Measurements from ENCODE around the gene ADAMTS2. TPM values are rescaled to one million over a fixed set of nuclear protein-coding genes. Genes with fewer than 3 reads are reported as not detected.

Gene ADAMTS2
- total RNA-seq, 1 experiment from 2014 or later: not detected

DNA sequence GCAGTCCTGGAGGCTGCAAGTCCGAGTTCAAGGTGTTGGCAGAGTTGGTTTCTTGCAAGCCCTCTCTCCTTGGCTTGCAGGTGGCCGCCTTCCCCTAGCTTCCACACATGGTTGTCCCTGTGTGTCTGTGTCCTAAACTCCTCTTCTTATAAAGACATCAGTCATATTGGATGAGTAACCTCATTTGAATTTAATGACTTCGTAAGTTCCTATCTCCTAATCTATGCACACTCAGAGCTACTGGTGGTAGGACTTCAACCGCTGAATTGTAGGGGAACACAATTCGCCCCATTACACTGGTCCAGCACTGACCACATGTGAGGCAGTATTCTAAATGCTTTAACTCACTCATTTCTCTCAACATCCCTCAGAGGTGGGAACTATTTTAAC lies 25.9 kb upstream of the ADAMTS2 start:
- Histone ChIP-seq H4K20me1 (ENCODE audit: low read length) (no peaks in the 10 kb centered on the region), H3K4me2 (ENCODE audit: low read length) (no peak overlapping the region), H3K27ac (ENCODE audit: low read length) (no peak overlapping the region), H3K79me2 (ENCODE audit: low read length) (no peaks in the 10 kb centered on the region), H2AFZ (ENCODE audit: low read length) (no peak overlapping the region), H3K9me3 (ENCODE audit: low read length) (no peaks in the 10 kb centered on the region), H3K4me3 (ENCODE audit: low read length) (no peak overlapping the region), H3F3A (ENCODE audit: low read length, unreplicated experiment) (no peaks in the 10 kb centered on the region), H3K9ac (ENCODE audit: low read length) (no peak overlapping the region), H3K27me3 (ENCODE audit: low read length) (peaks cover 47% of the 10 kb centered on the region), H3K4me1 (ENCODE audit: insufficient read depth, low read length) (no peaks in the 10 kb centered on the region), H3K9me2 (replicated peaks; ENCODE audit: low read length) (no peaks in the 10 kb centered on the region), H3K36me3 (ENCODE audit: low read depth, low read length) (no peaks in the 10 kb centered on the region)
- intact Hi-C loops (cut with micrococcal nuclease): no loop called here
- no TSS peak for BruUV-seq (replicated peaks)
- DNase-seq: no peak
- TF ChIP-seq, protein P1, sequence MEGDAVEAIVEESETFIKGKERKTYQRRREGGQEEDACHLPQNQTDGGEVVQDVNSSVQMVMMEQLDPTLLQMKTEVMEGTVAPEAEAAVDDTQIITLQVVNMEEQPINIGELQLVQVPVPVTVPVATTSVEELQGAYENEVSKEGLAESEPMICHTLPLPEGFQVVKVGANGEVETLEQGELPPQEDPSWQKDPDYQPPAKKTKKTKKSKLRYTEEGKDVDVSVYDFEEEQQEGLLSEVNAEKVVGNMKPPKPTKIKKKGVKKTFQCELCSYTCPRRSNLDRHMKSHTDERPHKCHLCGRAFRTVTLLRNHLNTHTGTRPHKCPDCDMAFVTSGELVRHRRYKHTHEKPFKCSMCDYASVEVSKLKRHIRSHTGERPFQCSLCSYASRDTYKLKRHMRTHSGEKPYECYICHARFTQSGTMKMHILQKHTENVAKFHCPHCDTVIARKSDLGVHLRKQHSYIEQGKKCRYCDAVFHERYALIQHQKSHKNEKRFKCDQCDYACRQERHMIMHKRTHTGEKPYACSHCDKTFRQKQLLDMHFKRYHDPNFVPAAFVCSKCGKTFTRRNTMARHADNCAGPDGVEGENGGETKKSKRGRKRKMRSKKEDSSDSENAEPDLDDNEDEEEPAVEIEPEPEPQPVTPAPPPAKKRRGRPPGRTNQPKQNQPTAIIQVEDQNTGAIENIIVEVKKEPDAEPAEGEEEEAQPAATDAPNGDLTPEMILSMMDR (conservative IDR thresholded peaks at IDR 0.05; ENCODE audit: low read depth, low read length): no peak
- TF ChIP-seq EZH2phosphoT487 (IDR thresholded peaks at IDR 0.05; ENCODE audit: borderline replicate concordance, low read length) (no peak), EZH2 (IDR thresholded peaks at IDR 0.05; ENCODE audit: low read length, unreplicated experiment) (no peak)
- ATAC-seq: no peak
- ChIA-PET POLR2A (ENCODE audit: unreplicated experiment) (no interaction called here), CTCF (no interaction called here)

DNA sequence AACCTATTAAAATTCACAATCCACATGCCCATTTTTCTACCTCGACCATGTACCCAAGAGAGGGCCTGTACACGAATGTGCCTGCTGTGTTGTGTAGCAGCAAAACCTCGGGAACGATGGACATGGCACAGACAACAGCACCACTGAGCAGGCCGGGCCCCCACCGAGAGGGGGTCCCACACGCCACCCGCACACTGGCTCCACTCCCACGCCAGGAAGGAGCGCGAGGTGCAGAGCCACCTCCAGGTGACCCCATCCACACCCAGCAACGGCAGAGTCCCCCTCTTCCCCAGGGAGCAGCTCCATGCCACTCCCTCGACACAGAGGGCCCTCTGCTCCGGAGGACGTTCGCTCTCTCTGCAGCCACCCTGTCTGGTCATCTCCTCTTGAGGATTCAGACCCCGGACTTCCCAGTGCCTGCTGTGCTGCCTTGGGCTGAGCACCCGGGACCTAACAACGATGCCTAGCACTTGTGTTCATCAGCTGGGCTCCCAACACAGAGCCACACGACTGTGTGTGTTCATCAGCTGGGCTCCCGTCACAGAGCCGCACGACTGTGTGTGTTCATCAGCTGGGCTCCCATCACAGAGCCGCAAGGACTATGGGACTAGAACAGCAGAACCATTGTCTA lies 25.3 kb upstream of the ADAMTS2 start:
- Histone ChIP-seq H3K9me3 (ENCODE audit: low read length) (no peaks in the 10 kb centered on the region), H3K9ac (ENCODE audit: low read length) (no peak overlapping the region), H3K36me3 (ENCODE audit: low read depth, low read length) (no peaks in the 10 kb centered on the region), H3K4me1 (ENCODE audit: insufficient read depth, low read length) (no peaks in the 10 kb centered on the region), H4K20me1 (ENCODE audit: low read length) (no peaks in the 10 kb centered on the region), H3K4me3 (ENCODE audit: low read length) (no peak overlapping the region), H3K9me2 (replicated peaks; ENCODE audit: low read length) (no peaks in the 10 kb centered on the region), H3K4me2 (ENCODE audit: low read length) (no peak overlapping the region), H3K27ac (ENCODE audit: low read length) (no peak overlapping the region), H3F3A (ENCODE audit: low read length, unreplicated experiment) (no peaks in the 10 kb centered on the region), H3K27me3 (ENCODE audit: low read length) (peaks cover 47% of the 10 kb centered on the region), H3K79me2 (ENCODE audit: low read length) (no peaks in the 10 kb centered on the region), H2AFZ (ENCODE audit: low read length) (no peak overlapping the region)
- TF ChIP-seq EZH2 (IDR thresholded peaks at IDR 0.05; ENCODE audit: low read length, unreplicated experiment) (no peak), EZH2phosphoT487 (IDR thresholded peaks at IDR 0.05; ENCODE audit: borderline replicate concordance, low read length) (no peak)
- TF ChIP-seq, protein P1 (conservative IDR thresholded peaks at IDR 0.05; ENCODE audit: low read depth, low read length): no peak
- intact Hi-C loops (cut with micrococcal nuclease): no loop called here
- ChIA-PET CTCF (no interaction called here), POLR2A (ENCODE audit: unreplicated experiment) (no interaction called here)
- ATAC-seq: no peak
- DNase-seq: no peak
- BruUV-seq (replicated peaks): no TSS peak

DNA sequence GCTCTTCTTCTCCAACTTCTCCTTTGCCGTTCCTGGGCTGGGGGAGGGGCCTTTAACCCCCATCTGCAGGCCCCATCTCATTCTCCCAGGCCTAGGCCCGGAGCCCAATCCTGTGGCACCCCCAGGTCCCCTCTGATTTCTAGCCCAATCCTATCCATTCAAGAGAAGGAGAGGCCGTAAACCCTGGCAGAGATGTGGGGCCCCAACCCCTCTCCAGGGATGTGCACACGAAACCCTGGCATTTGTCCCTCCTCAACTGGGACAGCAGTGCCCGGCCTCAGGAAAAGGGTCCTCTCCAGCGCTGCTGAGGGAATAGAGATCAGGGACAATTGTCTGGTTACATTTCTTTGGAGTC lies 24.2 kb upstream of the ADAMTS2 start:
- CTCF ChIA-PET: no interaction called here
- no peak for DNase-seq
- intact Hi-C loops (cut with micrococcal nuclease): no loop called here
- ATAC-seq: no peak
- Histone ChIP-seq H3K9me3 (ENCODE audit: low read length) (no peaks in the 10 kb centered on the region), H3K9ac (ENCODE audit: low read length) (no peak overlapping the region), H2AFZ (ENCODE audit: low read length) (no peak overlapping the region), H3K4me3 (ENCODE audit: low read length) (no peak overlapping the region), H4K20me1 (ENCODE audit: low read length) (no peaks in the 10 kb centered on the region), H3K4me1 (ENCODE audit: insufficient read depth, low read length) (no peaks in the 10 kb centered on the region), H3K9me2 (replicated peaks; ENCODE audit: low read length) (no peaks in the 10 kb centered on the region), H3K27ac (ENCODE audit: low read length) (no peak overlapping the region), H3K36me3 (ENCODE audit: low read depth, low read length) (no peaks in the 10 kb centered on the region), H3K4me2 (ENCODE audit: low read length) (no peak overlapping the region), H3F3A (ENCODE audit: low read length, unreplicated experiment) (no peaks in the 10 kb centered on the region), H3K79me2 (ENCODE audit: low read length) (no peaks in the 10 kb centered on the region), H3K27me3 (ENCODE audit: low read length) (peaks cover 45% of the 10 kb centered on the region)
- BruUV-seq (replicated peaks): no TSS peak
- POLR2A ChIA-PET (ENCODE audit: unreplicated experiment): no interaction called here
- TF ChIP-seq EZH2phosphoT487 (IDR thresholded peaks at IDR 0.05; ENCODE audit: borderline replicate concordance, low read length): no peak
- TF ChIP-seq EZH2 (IDR thresholded peaks at IDR 0.05; ENCODE audit: low read length, unreplicated experiment): no peak
- TF ChIP-seq, protein P1 (conservative IDR thresholded peaks at IDR 0.05; ENCODE audit: low read depth, low read length): no peak
